Astrocyte (in vitro differentiated cells and primary cell): ENCODE data around the gene TNNT3.

Experiments used
- EZH2 ChIP-seq: IDR thresholded peaks from 2 replicates; pipeline ENCODE4 v1.6.1; 2012; ENCODE audit warnings: mild to moderate bottlenecking, low read length, inconsistent platforms; ENCODE audit not compliant: insufficient read depth
- TF ChIP-seq, protein P1 (sequence below): IDR thresholded peaks from 2 replicates; pipeline ENCODE4 v1.5.1; 2011; ENCODE audit warnings: low read depth, mild to moderate bottlenecking, inconsistent platforms, low read length, moderate library complexity; ENCODE audit not compliant: insufficient read depth

DNA sequence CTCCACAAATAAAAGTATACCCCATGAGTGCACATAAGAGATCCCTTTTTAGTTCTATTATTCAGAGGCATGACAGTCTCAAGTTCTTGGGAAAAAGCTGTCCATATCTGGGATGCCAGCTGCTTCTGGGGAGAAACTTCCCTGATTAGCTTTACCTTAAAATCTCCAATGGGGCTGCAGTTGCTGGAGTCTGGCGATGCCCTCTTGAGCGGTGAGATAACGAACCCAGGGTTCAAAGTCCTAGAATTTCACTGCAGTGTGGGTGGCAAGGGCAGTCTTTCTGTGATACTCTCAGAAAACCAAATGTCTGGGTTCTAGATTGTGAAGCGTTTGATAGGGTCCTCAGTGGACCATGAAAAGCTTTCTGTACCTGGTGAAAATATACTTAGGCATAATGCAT, 20.4 kb upstream of the TNNT3 start:
- TF ChIP-seq, protein P1, sequence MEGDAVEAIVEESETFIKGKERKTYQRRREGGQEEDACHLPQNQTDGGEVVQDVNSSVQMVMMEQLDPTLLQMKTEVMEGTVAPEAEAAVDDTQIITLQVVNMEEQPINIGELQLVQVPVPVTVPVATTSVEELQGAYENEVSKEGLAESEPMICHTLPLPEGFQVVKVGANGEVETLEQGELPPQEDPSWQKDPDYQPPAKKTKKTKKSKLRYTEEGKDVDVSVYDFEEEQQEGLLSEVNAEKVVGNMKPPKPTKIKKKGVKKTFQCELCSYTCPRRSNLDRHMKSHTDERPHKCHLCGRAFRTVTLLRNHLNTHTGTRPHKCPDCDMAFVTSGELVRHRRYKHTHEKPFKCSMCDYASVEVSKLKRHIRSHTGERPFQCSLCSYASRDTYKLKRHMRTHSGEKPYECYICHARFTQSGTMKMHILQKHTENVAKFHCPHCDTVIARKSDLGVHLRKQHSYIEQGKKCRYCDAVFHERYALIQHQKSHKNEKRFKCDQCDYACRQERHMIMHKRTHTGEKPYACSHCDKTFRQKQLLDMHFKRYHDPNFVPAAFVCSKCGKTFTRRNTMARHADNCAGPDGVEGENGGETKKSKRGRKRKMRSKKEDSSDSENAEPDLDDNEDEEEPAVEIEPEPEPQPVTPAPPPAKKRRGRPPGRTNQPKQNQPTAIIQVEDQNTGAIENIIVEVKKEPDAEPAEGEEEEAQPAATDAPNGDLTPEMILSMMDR, result no peak
- TF ChIP-seq EZH2, result no peak
